K562 (cell line): ENCODE results near the gene CNPPD1. TPM values are rescaled to one million over a fixed set of nuclear protein-coding genes. Genes with fewer than 3 reads are reported as not detected.
A peak's percentile ranks its signal among the peaks of the same experiment; 100 is the strongest.

ENCODE experiments used
- ATAC-seq: fragments of 200-7000 bp; cut with Tn5 transposase; 3 replicates; pipeline ENCODE4 v1.9.1; 2020; ENCODE audit warnings: moderate library complexity
- BruUV-seq: library from RNA; stranded (reverse); fragments of 400-500 nt; replicated peaks from 2 replicates; lab custom pipeline; 2021; lab: Mats Ljungman, UMichigan
- CTCF ChIA-PET: fragments of 300-600 bp; formaldehyde crosslinking; extraction: SDS; loops from one replicate; lab custom pipeline; 2021; ENCODE audit warnings: low intra/inter-chr PET ratio; lab: Yijun Ruan, JAX
- POLR2A ChIA-PET: fragments of 300-600, 350-650 bp; sonication (Branson Sonifier 250); formaldehyde crosslinking; extraction: SDS; loops from one replicate; lab custom pipeline; 2021; ENCODE audit warnings: antibody characterized with exemption, inconsistent platforms; lab: Yijun Ruan, JAX
- DNase-seq, 4 experiments: peaks; one replicate each; pipeline versions ENCODE4 v3.0.0 to v3.0.0-alpha.2; 2011 to 2018; ENCODE audit warnings: low spot score in 3 of 4, mixed read lengths in 3 of 4; ENCODE audit errors: extremely low read depth in 1 of 4
- FAIRE-seq: peaks from 2 replicates; lab custom pipeline; 2011; peaks lifted over from hg19 to GRCh38; lab: Jason Lieb, UNC
- H2AFZ ChIP-seq: 2 replicates; pipeline ENCODE4 v1.6.0; 2011; ENCODE audit warnings: low read depth, low read length, control low read depth, inconsistent platforms
- H3K27ac ChIP-seq: fragments of 200-600 bp; 3 replicates; pipeline ENCODE4 v1.8.0; 2011; ENCODE audit warnings: low read depth, mild to moderate bottlenecking, control low read depth, inconsistent platforms, low read length, moderate library complexity, mixed read lengths; ENCODE audit errors: extremely low read depth
- H3K27me3 ChIP-seq, 2 experiments: fragments of 300-600 bp in 1 of 2; 2 replicates in 1 of 2; 3 replicates in 1 of 2; pipeline versions ENCODE4 v1.6.0 to v1.8.0; 2011; ENCODE audit warnings: inconsistent platforms in 2 of 2, low read length in 2 of 2, mild to moderate bottlenecking in 1 of 2, mixed read lengths in 1 of 2, moderate library complexity in 1 of 2; ENCODE audit not compliant: control insufficient read depth in 2 of 2, insufficient read depth in 2 of 2
- H3K36me3 ChIP-seq: fragments of 300-600 bp; 3 replicates; pipeline ENCODE4 v1.8.0; 2011; ENCODE audit warnings: mild to moderate bottlenecking, low read length, inconsistent platforms; ENCODE audit not compliant: control insufficient read depth, insufficient read depth
- H3K4me1 ChIP-seq, 2 experiments: fragments of 200-600 bp in 1 of 2; replicated peaks in 1 of 2; 2 replicates in 1 of 2; 3 replicates in 1 of 2; pipeline versions ENCODE4 v1.5.1 to v1.8.0; 2011; ENCODE audit warnings: inconsistent platforms in 2 of 2, low read length in 2 of 2, mild to moderate bottlenecking in 1 of 2, mixed read lengths in 1 of 2, moderate library complexity in 1 of 2; ENCODE audit not compliant: control insufficient read depth in 2 of 2, insufficient read depth in 2 of 2
- H3K4me2 ChIP-seq: 2 replicates; pipeline ENCODE4 v1.6.1; 2011; ENCODE audit warnings: low read length, control low read depth, inconsistent platforms, mixed read lengths; ENCODE audit not compliant: insufficient read depth
- H3K4me3 ChIP-seq: fragments of 200-600 bp; sonication (generic), shearing (Covaris generic); 2 replicates; pipeline ENCODE4 v1.5.1; 2016; ENCODE audit warnings: control low read depth, inconsistent platforms
- H3K79me2 ChIP-seq: fragments of 200-600 bp; 3 replicates; pipeline ENCODE4 v1.8.0; 2011; ENCODE audit warnings: low read length, inconsistent platforms; ENCODE audit not compliant: control insufficient read depth, insufficient read depth
- H3K9ac ChIP-seq, 2 experiments: 2 replicates each; pipeline versions ENCODE4 v1.6.0 to v1.6.1; 2011; ENCODE audit warnings: low read depth in 2 of 2, low read length in 2 of 2, control low read depth in 1 of 2, inconsistent platforms in 1 of 2, mild to moderate bottlenecking in 1 of 2, mixed read lengths in 1 of 2; ENCODE audit not compliant: insufficient read depth in 1 of 2
- H3K9me1 ChIP-seq: one replicate; pipeline ENCODE4 v1.6.0; 2011; ENCODE audit warnings: inconsistent platforms, mild to moderate bottlenecking, low read length, moderate library complexity; ENCODE audit not compliant: control insufficient read depth, insufficient read depth
- H3K9me3 ChIP-seq: replicated peaks from 2 replicates; pipeline ENCODE4 v1.5.1; 2011; ENCODE audit warnings: low read depth, low read length, inconsistent platforms; ENCODE audit not compliant: control insufficient read depth, insufficient read depth
- H4K20me1 ChIP-seq: replicated peaks from 2 replicates; pipeline ENCODE4 v1.6.1; 2011; ENCODE audit warnings: low read length, inconsistent platforms, mixed read lengths; ENCODE audit not compliant: control insufficient read depth, insufficient read depth
- ARID1B ChIP-seq: fragments of 450-650 bp; IDR thresholded peaks from 2 replicates; pipeline ENCODE4 v1.6.1; 2016; ENCODE audit warnings: antibody characterized with exemption, mild to moderate bottlenecking, inconsistent platforms
- CC2D1A ChIP-seq: fragments of 450-650 bp; IDR thresholded peaks from 2 replicates; pipeline ENCODE4 v1.6.1; 2017; ENCODE audit warnings: mild to moderate bottlenecking
- CHD2 ChIP-seq: IDR thresholded peaks from 2 replicates; pipeline ENCODE4 v1.6.1; 2011; ENCODE audit warnings: low read depth, low read length
- DLX4 ChIP-seq: fragments of 250-450 bp; sonication (Bioruptor Pico); IDR thresholded peaks from 2 replicates; pipeline ENCODE4 v1.6.1; 2021; ENCODE audit warnings: mild to moderate bottlenecking
- E2F1 ChIP-seq: sonication (generic); formaldehyde crosslinking; IDR thresholded peaks from 2 replicates; pipeline ENCODE4 v1.8.1; 2023; ENCODE audit warnings: mild to moderate bottlenecking, missing genetic modification reagents, moderate library complexity
- ELF1 ChIP-seq: fragments of 200-800 bp; sonication (Bioruptor generic); IDR thresholded peaks from 2 replicates; pipeline ENCODE4 v1.6.1; 2016; ENCODE audit warnings: missing genetic modification characterization, missing compliant biosample characterization
- EP400 ChIP-seq: fragments of 450-650 bp; IDR thresholded peaks from 2 replicates; pipeline ENCODE4 v1.6.1; 2017; ENCODE audit warnings: antibody characterized with exemption, mild to moderate bottlenecking, moderate library complexity
- KAT8 ChIP-seq: fragments of 450-650 bp; IDR thresholded peaks from 2 replicates; pipeline ENCODE4 v1.6.1; 2016; ENCODE audit warnings: low read depth, mild to moderate bottlenecking
- KDM5B ChIP-seq: fragments of 200-600 bp; sonication (generic); IDR thresholded peaks from 2 replicates; pipeline ENCODE4 v1.6.1; 2012; ENCODE audit warnings: low read depth, mild to moderate bottlenecking, moderate library complexity, low read length, control low read depth, inconsistent platforms; ENCODE audit not compliant: insufficient replicate concordance
- KLF16 ChIP-seq: IDR thresholded peaks from 2 replicates; pipeline ENCODE4 v1.6.1; 2016; ENCODE audit warnings: antibody characterized with exemption
- NFYB ChIP-seq: IDR thresholded peaks from 2 replicates; pipeline ENCODE4 v1.6.1; 2011; ENCODE audit warnings: mild to moderate bottlenecking, moderate library complexity; ENCODE audit not compliant: insufficient read length; ENCODE audit errors: extremely low read depth
- PCBP1 ChIP-seq: fragments of 200-400 bp; formaldehyde crosslinking; IDR thresholded peaks from 2 replicates; pipeline ENCODE4 v1.6.1; 2018; ENCODE audit warnings: mild to moderate bottlenecking, low read depth, low read length; ENCODE audit not compliant: poor library complexity, severe bottlenecking
- PHTF2 ChIP-seq: fragments of 250-450 bp; sonication (Bioruptor Pico); IDR thresholded peaks from 2 replicates; pipeline ENCODE4 v1.5.0; 2021; ENCODE audit warnings: mild to moderate bottlenecking
- PTBP1 ChIP-seq: fragments of 200-400 bp; formaldehyde crosslinking; IDR thresholded peaks from 2 replicates; pipeline ENCODE4 v1.6.1; 2017; ENCODE audit warnings: low read depth, low read length
- RBFOX2 ChIP-seq: fragments of 200-400 bp; formaldehyde crosslinking; IDR thresholded peaks from 2 replicates; pipeline ENCODE4 v1.6.1; 2017; ENCODE audit warnings: low read depth, mild to moderate bottlenecking, low read length, moderate library complexity
- SIX5 ChIP-seq, 2 experiments: IDR thresholded peaks; 2 replicates each; pipeline ENCODE4 v1.6.1; 2011; ENCODE audit warnings: low read length in 2 of 2, borderline replicate concordance in 1 of 2, low read depth in 1 of 2, mild to moderate bottlenecking in 1 of 2, moderate library complexity in 1 of 2; ENCODE audit not compliant: insufficient read depth in 1 of 2
- STAG1 ChIP-seq: sonication (generic); formaldehyde crosslinking; IDR thresholded peaks from 2 replicates; pipeline ENCODE4 v1.5.0; 2020; ENCODE audit warnings: missing genetic modification reagents, borderline replicate concordance
- TAF9B ChIP-seq: fragments of 450-650 bp; IDR thresholded peaks from 2 replicates; pipeline ENCODE4 v1.6.1; 2018; ENCODE audit warnings: mild to moderate bottlenecking; ENCODE audit not compliant: partially characterized antibody
- TFAP4 ChIP-seq: sonication (generic); formaldehyde crosslinking; IDR thresholded peaks from 2 replicates; pipeline ENCODE4 v1.8.0; 2022; ENCODE audit warnings: missing genetic modification reagents, mild to moderate bottlenecking, moderate library complexity, borderline replicate concordance
- WGBS: fragments of 100-300 bp; shearing (Covaris generic); methylation state at CpG from one replicate; pipeline ENCODE4 v1.1.6; 2016; ENCODE audit warnings: low coverage, mixed read lengths; ENCODE audit not compliant: insufficient coverage; ENCODE audit errors: missing lambda C conversion rate; 5-methylcytosine and 5-hydroxymethylcytosine counted together
- in situ Hi-C: fragments of 300-500 bp; cut with MboI; formaldehyde crosslinking; loops from 4 replicates; pipeline ENCODE4 v1.15.0; 2018; ENCODE audit warnings: inconsistent platforms, mixed read lengths
- intact Hi-C: fragments of 100-400 bp; cut with micrococcal nuclease; formaldehyde crosslinking; loops from 2 replicates; pipeline ENCODE4 v1.14.2; 2022
- polyA plus RNA-seq, 8 experiments: library from polyadenylated mRNA; depleted of rRNA in 4 of 8; stranded (reverse) in 5 of 8; unstranded in 3 of 8; fragments of >200 nt; fragmentation: Nextera tagmentation in 2 of 8; fragmentation: Illumina TruSeq in 1 of 8; extraction: Ambion mirVana in 2 of 8; extraction: Trizol in 1 of 8; gene quantifications; 2 replicates each; pipeline versions ENCODE4 v1.2.1 to v1.2.3, GENCODE V29; 2011 to 2014; ENCODE audit warnings: inconsistent platforms in 1 of 8, missing spikeins in 1 of 8
- total RNA-seq, 7 experiments: library from RNA; depleted of rRNA in 6 of 7; stranded (reverse); fragments of >200 nt in 6 of 7; fragmentation: Illumina TruSeq in 2 of 7; extraction: Trizol in 2 of 7; gene quantifications; 2 replicates each; pipeline versions ENCODE4 v1.2.1 to v1.2.3, GENCODE V29; 2011 to 2021; ENCODE audit warnings: low replicate concordance in 1 of 7

Gene CNPPD1
- total and polyA plus RNA-seq, 9 of the 15 experiments (the other 6 are each of a cell fraction or from before 2014, with no cell fraction given), result 9.9 to 53.5 (median 27.0) TPM

- Histone ChIP-seq H3K27me3 (no peaks in the 10 kb centered on the region), H3K9ac (peak overlapping the region; percentile 38 to 93), H4K20me1 (peaks cover 11% of the 10 kb centered on the region; the same call in 1 of the 2 replicates), H2AFZ (no peak overlapping the region), H3K4me2 (peak overlapping the region; percentile 84), H3K36me3 (peaks cover 46% of the 10 kb centered on the region; the same call in 2 of the 3 replicates), H3K9me1 (no peaks in the 10 kb centered on the region), H3K79me2 (no peaks in the 10 kb centered on the region), H3K9me3 (0 out of 2 replicates have a peak, but pooled peaks cover 2% of the 10 kb centered on the region), H3K27ac (peak overlapping the region; percentile 75; the same call in 2 of the 3 replicates), H3K4me3 (peak overlapping the region; percentile 61), H3K4me1 (peaks cover 16 to 17% of the 10 kb centered on the region in 2 experiments; a peak in 4 of 5 replicates)
- TSS peak; percentile 82 for BruUV-seq
- intact Hi-C loops, result loop anchor here (2.0 kb wide), 1 partner anchor 31 kb away; the partner anchor contains the start of gene CNPPD1
- FAIRE-seq (peak; percentile 67), DNase-seq (peak in 1 of 4 experiments; percentile 90), ATAC-seq (no peak; the same call in 2 of the 3 replicates)
- 31% methylated on average over 11 of the region's 22 CpGs for WGBS
- in situ Hi-C loops, result loop anchor here (5.0 kb wide), 1 partner anchor 35 kb away; the partner anchor contains the start of gene SLC23A3
- POLR2A ChIA-PET, result interaction anchor here (0.7 to 1.4 kb wide), 6 partner anchors 8 to 72 kb away, joined by 3 to 6 read pairs (median 4); partner anchors contain the start of gene DNAJB2
- CTCF ChIA-PET, result no interaction called here
- TF ChIP-seq CC2D1A, result no peak
- TF ChIP-seq SIX5 (IDR thresholded peaks at IDR 0.05; ENCODE audit: borderline replicate concordance in 1 of 2, insufficient read depth in 1 of 2, low read depth in 1 of 2, low read length in 2 of 2), result no peak
- no peak for TF ChIP-seq ELF1 (tag)
- no peak for TF ChIP-seq ARID1B
- no peak for TF ChIP-seq RBFOX2
- no peak for TF ChIP-seq KLF16
- no peak for TF ChIP-seq PCBP1
- TF ChIP-seq DLX4, result no peak
- no peak for TF ChIP-seq EP400
- no peak for TF ChIP-seq KAT8
- TF ChIP-seq TAF9B, result no peak
- TF ChIP-seq NFYB, result no peak
- peak; percentile 3 for TF ChIP-seq KDM5B
- TF ChIP-seq TFAP4 (CRISPR knock-in tag), result peak; percentile 32; the same call in 1 of the 2 replicates
- TF ChIP-seq PHTF2 (CRISPR knock-in tag), result no peak
- TF ChIP-seq PTBP1, result no peak
- no peak for TF ChIP-seq E2F1 (CRISPR knock-in tag)
- no peak for TF ChIP-seq CHD2
- TF ChIP-seq STAG1 (CRISPR knock-in tag), result no peak
These were observed 30.6 kb upstream of the CNPPD1 start for GRCh38 chr2:219207134-219207883.
